Measurements from ENCODE around the gene CEP164. TPM values are rescaled to one million over a fixed set of nuclear protein-coding genes. Genes with fewer than 3 reads are reported as not detected.
A peak's percentile ranks its signal among the peaks of the same experiment; 100 is the strongest.

CEP164 gene
- total RNA-seq, 1 experiment from 2014 or later = 13.3 TPM

- Histone ChIP-seq H4K20me1 (ENCODE audit: insufficient read depth, low read depth, low read length) (no peaks in the 10 kb centered on the region), H3K27ac (ENCODE audit: low read length) (no peak overlapping the region), H2AFZ (ENCODE audit: low read length) (no peak overlapping the region), H3K4me1 (ENCODE audit: low read length) (peaks cover 9% of the 10 kb centered on the region), H3K9me3 (ENCODE audit: low read length) (no peaks in the 10 kb centered on the region), H3K27me3 (ENCODE audit: low read length) (no peaks in the 10 kb centered on the region), H3K4me2 (ENCODE audit: low read depth, low read length, poor library complexity, severe bottlenecking) (no peak overlapping the region), H3K4me3 (ENCODE audit: low read length) (no peak overlapping the region), H3K9ac (ENCODE audit: low read length) (no peak overlapping the region), H3K36me3 (ENCODE audit: insufficient read depth, low read length) (no peaks in the 10 kb centered on the region), H3K79me2 (ENCODE audit: low read length) (no peaks in the 10 kb centered on the region), H3K9me2 (replicated peaks; ENCODE audit: insufficient read depth, low read length) (no peaks in the 10 kb centered on the region)
- DNase-seq = no peak
Measured at GRCh38 chr11:117425679-117426296, 98.1 kb downstream of the CEP164 start.

DNA sequence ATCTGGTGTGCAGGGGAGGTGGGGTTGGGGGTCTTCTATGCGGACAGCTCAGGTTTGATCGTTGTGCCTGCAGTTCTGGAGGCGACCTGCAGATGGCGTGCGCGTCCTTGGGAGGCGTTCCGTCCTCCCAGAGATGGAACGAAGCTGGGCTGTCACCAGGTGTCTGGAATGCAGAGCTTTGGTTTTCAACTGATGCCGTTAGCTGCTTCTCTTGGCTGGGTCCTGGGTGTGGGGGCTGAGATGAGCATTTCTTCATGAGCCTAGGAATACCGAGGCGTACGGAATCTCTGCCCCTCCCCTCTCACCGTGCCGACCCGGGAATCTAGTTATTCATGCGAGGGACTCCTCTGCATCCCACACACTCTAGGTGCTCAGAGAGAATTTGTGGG, 98.6 kb downstream of the CEP164 start:
- Histone ChIP-seq H3K9me3 (ENCODE audit: low read length) (no peaks in the 10 kb centered on the region), H3K4me3 (ENCODE audit: low read length) (no peak overlapping the region), H3K79me2 (ENCODE audit: low read length) (no peaks in the 10 kb centered on the region), H3K27me3 (ENCODE audit: low read length) (no peaks in the 10 kb centered on the region), H3K9ac (ENCODE audit: low read length) (no peak overlapping the region), H3K9me2 (replicated peaks; ENCODE audit: insufficient read depth, low read length) (no peaks in the 10 kb centered on the region), H3K4me1 (ENCODE audit: low read length) (peaks cover 9% of the 10 kb centered on the region), H2AFZ (ENCODE audit: low read length) (no peak overlapping the region), H3K36me3 (ENCODE audit: insufficient read depth, low read length) (no peaks in the 10 kb centered on the region), H4K20me1 (ENCODE audit: insufficient read depth, low read depth, low read length) (no peaks in the 10 kb centered on the region), H3K4me2 (ENCODE audit: low read depth, low read length, poor library complexity, severe bottlenecking) (no peak overlapping the region), H3K27ac (ENCODE audit: low read length) (no peak overlapping the region)
- DNase-seq = peak; percentile 79

DNA sequence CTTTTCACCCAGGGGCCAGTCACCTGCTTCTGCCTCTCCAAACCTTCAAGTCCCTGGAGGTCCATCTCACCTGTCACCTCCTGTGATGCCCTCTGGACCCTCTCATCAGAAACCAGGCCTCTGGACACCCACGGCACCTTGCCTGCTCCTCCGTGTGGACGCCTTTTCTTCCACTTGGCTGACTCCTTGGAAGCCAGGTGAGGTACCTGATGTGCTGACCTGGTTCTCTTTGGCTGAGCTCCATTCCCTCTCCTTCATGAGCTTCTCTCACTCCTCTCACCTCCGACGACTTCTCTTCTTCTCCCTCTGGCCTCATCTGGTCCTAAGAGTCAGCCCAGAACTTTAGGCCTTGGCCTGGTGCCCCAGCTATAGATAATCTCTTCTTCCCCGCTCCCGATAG, 99.3 kb downstream of the CEP164 start:
- Histone ChIP-seq H3K9me2 (replicated peaks; ENCODE audit: insufficient read depth, low read length) (no peaks in the 10 kb centered on the region), H3K27me3 (ENCODE audit: low read length) (no peaks in the 10 kb centered on the region), H3K4me1 (ENCODE audit: low read length) (peaks cover 9% of the 10 kb centered on the region), H2AFZ (ENCODE audit: low read length) (no peak overlapping the region), H3K9ac (ENCODE audit: low read length) (no peak overlapping the region), H3K79me2 (ENCODE audit: low read length) (no peaks in the 10 kb centered on the region), H3K4me3 (ENCODE audit: low read length) (no peak overlapping the region), H4K20me1 (ENCODE audit: insufficient read depth, low read depth, low read length) (no peaks in the 10 kb centered on the region), H3K36me3 (ENCODE audit: insufficient read depth, low read length) (no peaks in the 10 kb centered on the region), H3K9me3 (ENCODE audit: low read length) (no peaks in the 10 kb centered on the region), H3K4me2 (ENCODE audit: low read depth, low read length, poor library complexity, severe bottlenecking) (no peak overlapping the region), H3K27ac (ENCODE audit: low read length) (no peak overlapping the region)
- no peak for DNase-seq

- Histone ChIP-seq H3K27me3 (ENCODE audit: low read length) (no peaks in the 10 kb centered on the region), H3K9me2 (replicated peaks; ENCODE audit: insufficient read depth, low read length) (no peaks in the 10 kb centered on the region), H3K79me2 (ENCODE audit: low read length) (no peaks in the 10 kb centered on the region), H3K9ac (ENCODE audit: low read length) (no peak overlapping the region), H3K9me3 (ENCODE audit: low read length) (no peaks in the 10 kb centered on the region), H3K36me3 (ENCODE audit: insufficient read depth, low read length) (no peaks in the 10 kb centered on the region), H2AFZ (ENCODE audit: low read length) (no peak overlapping the region), H4K20me1 (ENCODE audit: insufficient read depth, low read depth, low read length) (no peaks in the 10 kb centered on the region), H3K27ac (ENCODE audit: low read length) (no peak overlapping the region), H3K4me3 (ENCODE audit: low read length) (no peak overlapping the region), H3K4me1 (ENCODE audit: low read length) (peaks cover 9% of the 10 kb centered on the region), H3K4me2 (ENCODE audit: low read depth, low read length, poor library complexity, severe bottlenecking) (no peak overlapping the region)
- no peak for DNase-seq
Measured at GRCh38 chr11:117427356-117427874, 99.8 kb downstream of the CEP164 start.

- no peak overlapping the region for H3K4me3 ChIP-seq (ENCODE audit: low read length)
- H3K4me1 ChIP-seq (ENCODE audit: low read length) = peaks cover 9% of the 10 kb centered on the region
- no peaks in the 10 kb centered on the region for H3K27me3 ChIP-seq (ENCODE audit: low read length)
- no peaks in the 10 kb centered on the region for H3K9me3 ChIP-seq (ENCODE audit: low read length)
- no peaks in the 10 kb centered on the region for H3K79me2 ChIP-seq (ENCODE audit: low read length)
- H4K20me1 ChIP-seq (ENCODE audit: insufficient read depth, low read depth, low read length) = no peaks in the 10 kb centered on the region
- no peak overlapping the region for H3K4me2 ChIP-seq (ENCODE audit: low read depth, low read length, poor library complexity, severe bottlenecking)
- no peak overlapping the region for H3K27ac ChIP-seq (ENCODE audit: low read length)
- H2AFZ ChIP-seq (ENCODE audit: low read length) = no peak overlapping the region
- H3K36me3 ChIP-seq (ENCODE audit: insufficient read depth, low read length) = no peaks in the 10 kb centered on the region
- DNase-seq = no peak
- no peaks in the 10 kb centered on the region for H3K9me2 ChIP-seq (replicated peaks; ENCODE audit: insufficient read depth, low read length)
- no peak overlapping the region for H3K9ac ChIP-seq (ENCODE audit: low read length)
Measured at GRCh38 chr11:117428186-117428855, 100.7 kb downstream of the CEP164 start.

DNA sequence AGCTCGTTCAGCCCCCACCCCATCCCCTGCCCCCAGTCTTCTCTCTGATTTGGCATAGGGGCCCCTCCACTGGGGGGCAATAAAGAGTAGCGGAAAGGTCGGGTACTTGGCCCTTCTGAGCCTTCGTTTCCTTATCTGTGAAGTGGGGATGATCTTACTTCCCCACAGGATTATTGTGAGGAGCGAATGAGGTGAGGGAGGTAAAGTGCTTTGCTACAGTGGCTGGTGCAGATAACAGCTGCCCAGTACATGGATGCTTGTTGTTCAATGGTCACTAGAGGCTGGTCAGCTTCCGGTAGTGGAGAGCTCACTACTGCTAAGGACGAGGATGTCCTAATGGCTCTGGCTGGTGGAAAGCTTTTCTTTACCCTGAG, 101.2 kb downstream of the CEP164 start:
- H3K36me3 ChIP-seq (ENCODE audit: insufficient read depth, low read length) = no peaks in the 10 kb centered on the region
- DNase-seq = peak; percentile 57
- H3K27ac ChIP-seq (ENCODE audit: low read length) = no peak overlapping the region
- H3K79me2 ChIP-seq (ENCODE audit: low read length) = no peaks in the 10 kb centered on the region
- H3K9me2 ChIP-seq (replicated peaks; ENCODE audit: insufficient read depth, low read length) = no peaks in the 10 kb centered on the region
- H3K4me3 ChIP-seq (ENCODE audit: low read length) = no peak overlapping the region
- H3K4me2 ChIP-seq (ENCODE audit: low read depth, low read length, poor library complexity, severe bottlenecking) = no peak overlapping the region
- H2AFZ ChIP-seq (ENCODE audit: low read length) = no peak overlapping the region
- H3K27me3 ChIP-seq (ENCODE audit: low read length) = no peaks in the 10 kb centered on the region
- H3K9ac ChIP-seq (ENCODE audit: low read length) = no peak overlapping the region
- H3K4me1 ChIP-seq (ENCODE audit: low read length) = peaks cover 9% of the 10 kb centered on the region
- no peaks in the 10 kb centered on the region for H4K20me1 ChIP-seq (ENCODE audit: insufficient read depth, low read depth, low read length)
- no peaks in the 10 kb centered on the region for H3K9me3 ChIP-seq (ENCODE audit: low read length)

GRCh38 chr11:117430293-117430955, 102.8 kb downstream of the CEP164 start:
- H4K20me1 ChIP-seq (ENCODE audit: insufficient read depth, low read depth, low read length) = no peaks in the 10 kb centered on the region
- no peaks in the 10 kb centered on the region for H3K9me2 ChIP-seq (replicated peaks; ENCODE audit: insufficient read depth, low read length)
- DNase-seq = no peak
- no peak overlapping the region for H3K4me2 ChIP-seq (ENCODE audit: low read depth, low read length, poor library complexity, severe bottlenecking)
- H3K27me3 ChIP-seq (ENCODE audit: low read length) = no peaks in the 10 kb centered on the region
- H3K4me3 ChIP-seq (ENCODE audit: low read length) = no peak overlapping the region
- H3K79me2 ChIP-seq (ENCODE audit: low read length) = no peaks in the 10 kb centered on the region
- H3K4me1 ChIP-seq (ENCODE audit: low read length) = peaks cover 4% of the 10 kb centered on the region; the same call in 1 of the 2 replicates
- H3K9ac ChIP-seq (ENCODE audit: low read length) = no peak overlapping the region
- no peak overlapping the region for H2AFZ ChIP-seq (ENCODE audit: low read length)
- H3K9me3 ChIP-seq (ENCODE audit: low read length) = no peaks in the 10 kb centered on the region
- H3K27ac ChIP-seq (ENCODE audit: low read length) = no peak overlapping the region
- no peaks in the 10 kb centered on the region for H3K36me3 ChIP-seq (ENCODE audit: insufficient read depth, low read length)

DNA sequence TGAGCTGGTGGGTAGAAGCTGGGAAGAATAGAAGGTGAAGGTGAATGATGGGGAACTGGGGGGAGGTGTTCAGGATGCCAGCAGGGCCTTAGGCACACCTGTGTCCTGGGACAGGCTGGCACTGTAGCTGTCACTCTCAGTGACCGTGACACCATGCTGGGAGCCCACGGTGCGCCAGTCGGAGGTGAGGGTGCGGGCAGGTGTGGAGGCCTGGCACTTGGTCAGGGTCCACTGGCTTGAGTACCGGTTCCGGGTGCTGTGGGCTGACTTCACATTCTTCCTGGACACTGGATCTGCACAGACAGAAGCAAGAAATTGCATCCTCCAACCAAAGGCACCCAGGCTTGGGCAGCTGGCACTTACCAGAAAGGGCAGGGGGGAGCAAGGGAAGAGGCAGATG, 103.8 kb downstream of the CEP164 start:
- Histone ChIP-seq H3K4me1 (ENCODE audit: low read length) (peaks cover 4% of the 10 kb centered on the region; the same call in 1 of the 2 replicates), H3K4me2 (ENCODE audit: low read depth, low read length, poor library complexity, severe bottlenecking) (no peak overlapping the region), H3K4me3 (ENCODE audit: low read length) (no peak overlapping the region), H3K36me3 (ENCODE audit: insufficient read depth, low read length) (no peaks in the 10 kb centered on the region), H4K20me1 (ENCODE audit: insufficient read depth, low read depth, low read length) (no peaks in the 10 kb centered on the region), H3K9me3 (ENCODE audit: low read length) (no peaks in the 10 kb centered on the region), H3K27me3 (ENCODE audit: low read length) (no peaks in the 10 kb centered on the region), H3K9ac (ENCODE audit: low read length) (no peak overlapping the region), H3K27ac (ENCODE audit: low read length) (no peak overlapping the region), H3K9me2 (replicated peaks; ENCODE audit: insufficient read depth, low read length) (no peaks in the 10 kb centered on the region), H3K79me2 (ENCODE audit: low read length) (no peaks in the 10 kb centered on the region), H2AFZ (ENCODE audit: low read length) (no peak overlapping the region)
- no peak for DNase-seq
